ENCODE results near the gene HBE1. TPM values are rescaled to one million over a fixed set of nuclear protein-coding genes. Genes with fewer than 3 reads are reported as not detected.

The HBE1 gene
- total and polyA plus RNA-seq, 9 of the 15 experiments (the other 6 are each of a cell fraction or from before 2014, with no cell fraction given) = 612 to 10,250 (median 2,181) TPM

GRCh38 chr11:5250543-5251204 lies 19.1 kb downstream of the HBE1 start (continued):
- TF ChIP-seq, protein P1, sequence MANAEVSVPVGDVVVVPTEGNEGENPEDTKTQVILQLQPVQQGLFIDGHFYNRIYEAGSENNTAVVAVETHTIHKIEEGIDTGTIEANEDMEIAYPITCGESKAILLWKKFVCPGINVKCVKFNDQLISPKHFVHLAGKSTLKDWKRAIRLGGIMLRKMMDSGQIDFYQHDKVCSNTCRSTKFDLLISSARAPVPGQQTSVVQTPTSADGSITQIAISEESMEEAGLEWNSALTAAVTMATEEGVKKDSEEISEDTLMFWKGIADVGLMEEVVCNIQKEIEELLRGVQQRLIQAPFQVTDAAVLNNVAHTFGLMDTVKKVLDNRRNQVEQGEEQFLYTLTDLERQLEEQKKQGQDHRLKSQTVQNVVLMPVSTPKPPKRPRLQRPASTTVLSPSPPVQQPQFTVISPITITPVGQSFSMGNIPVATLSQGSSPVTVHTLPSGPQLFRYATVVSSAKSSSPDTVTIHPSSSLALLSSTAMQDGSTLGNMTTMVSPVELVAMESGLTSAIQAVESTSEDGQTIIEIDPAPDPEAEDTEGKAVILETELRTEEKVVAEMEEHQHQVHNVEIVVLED (CRISPR knock-in tag; IDR thresholded peaks at IDR 0.05) = no peak
- TF ChIP-seq ZNF77 (CRISPR knock-in tag; IDR thresholded peaks at IDR 0.05) = 0 out of 2 replicates have a peak, but pooled peaks have one; percentile 8
- TF ChIP-seq ZNF696 (CRISPR knock-in tag; conservative IDR thresholded peaks at IDR 0.05) = peak; percentile 69; the same call in 1 of the 2 replicates
- TF ChIP-seq ZNF140 (CRISPR knock-in tag; IDR thresholded peaks at IDR 0.05) = no peak
- TF ChIP-seq ZNF436 (CRISPR knock-in tag; IDR thresholded peaks at IDR 0.05) = peak; percentile 71; the same call in 1 of the 2 replicates
- 0 out of 2 replicates have a peak, but pooled peaks have one; percentile 41 for TF ChIP-seq ELF4 (CRISPR knock-in tag; IDR thresholded peaks at IDR 0.05)
- no peak for TF ChIP-seq MYBL2 (IDR thresholded peaks at IDR 0.05; ENCODE audit: low read depth)
- TF ChIP-seq MYBL2 (CRISPR knock-in tag; IDR thresholded peaks at IDR 0.05; ENCODE audit: borderline replicate concordance) = no peak
- TF ChIP-seq, protein P2, sequence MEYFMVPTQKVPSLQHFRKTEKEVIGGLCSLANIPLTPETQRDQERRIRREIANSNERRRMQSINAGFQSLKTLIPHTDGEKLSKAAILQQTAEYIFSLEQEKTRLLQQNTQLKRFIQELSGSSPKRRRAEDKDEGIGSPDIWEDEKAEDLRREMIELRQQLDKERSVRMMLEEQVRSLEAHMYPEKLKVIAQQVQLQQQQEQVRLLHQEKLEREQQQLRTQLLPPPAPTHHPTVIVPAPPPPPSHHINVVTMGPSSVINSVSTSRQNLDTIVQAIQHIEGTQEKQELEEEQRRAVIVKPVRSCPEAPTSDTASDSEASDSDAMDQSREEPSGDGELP (CRISPR knock-in tag; IDR thresholded peaks at IDR 0.05; ENCODE audit: borderline replicate concordance) = no peak
- 0 out of 2 replicates have a peak, but pooled peaks have one; percentile 29 for TF ChIP-seq CAMTA2 (CRISPR knock-in tag; conservative IDR thresholded peaks at IDR 0.05)
- peak; percentile 75 for TF ChIP-seq ZNF586 (CRISPR knock-in tag; conservative IDR thresholded peaks at IDR 0.05)
- TF ChIP-seq SRSF7 (optimal IDR thresholded peaks at IDR 0.05; ENCODE audit: low read depth, low read length) = no peak
- no peak for TF ChIP-seq BCOR (IDR thresholded peaks at IDR 0.05)
- no peak for TF ChIP-seq MYC (IDR thresholded peaks at IDR 0.05; ENCODE audit: low read depth, low read length)
- no peak for TF ChIP-seq MYC (CRISPR knock-in tag; IDR thresholded peaks at IDR 0.05; ENCODE audit: borderline replicate concordance, low read depth)

All from K562 (cell line).